GM12801 (cell line): Measurements from ENCODE around the gene CD52.

Experiments used
- TF ChIP-seq, protein P1 (sequence below): IDR thresholded peaks from one replicate; pipeline ENCODE4 v1.5.1; 2011; ENCODE audit warnings: control low read depth; ENCODE audit not compliant: insufficient read length; ENCODE audit errors: extremely low read depth

The CD52 gene

GRCh38 chr1:26337625-26338024 lies 19.9 kb downstream of the CD52 start:
- TF ChIP-seq, protein P1, sequence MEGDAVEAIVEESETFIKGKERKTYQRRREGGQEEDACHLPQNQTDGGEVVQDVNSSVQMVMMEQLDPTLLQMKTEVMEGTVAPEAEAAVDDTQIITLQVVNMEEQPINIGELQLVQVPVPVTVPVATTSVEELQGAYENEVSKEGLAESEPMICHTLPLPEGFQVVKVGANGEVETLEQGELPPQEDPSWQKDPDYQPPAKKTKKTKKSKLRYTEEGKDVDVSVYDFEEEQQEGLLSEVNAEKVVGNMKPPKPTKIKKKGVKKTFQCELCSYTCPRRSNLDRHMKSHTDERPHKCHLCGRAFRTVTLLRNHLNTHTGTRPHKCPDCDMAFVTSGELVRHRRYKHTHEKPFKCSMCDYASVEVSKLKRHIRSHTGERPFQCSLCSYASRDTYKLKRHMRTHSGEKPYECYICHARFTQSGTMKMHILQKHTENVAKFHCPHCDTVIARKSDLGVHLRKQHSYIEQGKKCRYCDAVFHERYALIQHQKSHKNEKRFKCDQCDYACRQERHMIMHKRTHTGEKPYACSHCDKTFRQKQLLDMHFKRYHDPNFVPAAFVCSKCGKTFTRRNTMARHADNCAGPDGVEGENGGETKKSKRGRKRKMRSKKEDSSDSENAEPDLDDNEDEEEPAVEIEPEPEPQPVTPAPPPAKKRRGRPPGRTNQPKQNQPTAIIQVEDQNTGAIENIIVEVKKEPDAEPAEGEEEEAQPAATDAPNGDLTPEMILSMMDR: no peak

DNA sequence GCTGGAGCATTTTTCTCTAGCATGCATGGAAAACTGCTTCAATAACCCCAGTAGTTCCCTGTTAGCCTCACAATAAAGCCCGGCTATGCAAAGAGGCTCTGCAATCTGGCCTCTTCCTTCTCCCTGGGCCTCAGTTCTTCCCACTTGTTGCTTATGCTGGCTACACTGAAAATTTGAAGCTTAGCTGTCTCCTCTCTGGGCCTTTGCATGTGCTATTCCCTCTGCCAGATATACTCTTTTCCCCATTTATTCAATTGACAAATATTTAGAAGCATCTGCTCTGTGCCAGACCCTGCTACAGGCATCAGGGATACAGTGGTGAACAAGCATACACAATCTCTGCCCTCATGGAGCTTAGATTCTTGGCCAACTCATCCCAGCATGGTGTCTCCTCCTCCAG lies 20.9 kb downstream of the CD52 start:
- TF ChIP-seq, protein P1: no peak

DNA sequence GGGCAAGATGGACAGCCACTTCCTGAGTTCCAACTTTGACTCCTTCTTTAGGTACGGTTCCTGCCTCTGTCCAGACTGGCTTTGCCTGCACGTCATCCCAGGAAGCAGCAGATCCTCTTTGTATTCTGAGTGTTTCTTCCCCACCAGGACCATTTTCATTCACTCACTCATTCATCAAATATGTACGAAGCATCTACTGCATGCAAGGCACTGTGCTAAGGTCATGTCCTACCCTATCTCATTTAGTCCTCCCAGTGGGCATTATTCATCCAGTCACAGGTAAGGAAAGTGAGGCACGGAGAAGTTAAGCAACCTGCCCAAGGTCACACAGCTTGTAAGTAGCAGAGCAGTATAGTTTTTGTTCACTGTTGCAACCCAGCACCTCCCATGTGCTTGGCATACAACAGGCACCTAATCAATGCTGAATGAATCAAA lies 22.3 kb downstream of the CD52 start:
- TF ChIP-seq, protein P1: no peak

DNA sequence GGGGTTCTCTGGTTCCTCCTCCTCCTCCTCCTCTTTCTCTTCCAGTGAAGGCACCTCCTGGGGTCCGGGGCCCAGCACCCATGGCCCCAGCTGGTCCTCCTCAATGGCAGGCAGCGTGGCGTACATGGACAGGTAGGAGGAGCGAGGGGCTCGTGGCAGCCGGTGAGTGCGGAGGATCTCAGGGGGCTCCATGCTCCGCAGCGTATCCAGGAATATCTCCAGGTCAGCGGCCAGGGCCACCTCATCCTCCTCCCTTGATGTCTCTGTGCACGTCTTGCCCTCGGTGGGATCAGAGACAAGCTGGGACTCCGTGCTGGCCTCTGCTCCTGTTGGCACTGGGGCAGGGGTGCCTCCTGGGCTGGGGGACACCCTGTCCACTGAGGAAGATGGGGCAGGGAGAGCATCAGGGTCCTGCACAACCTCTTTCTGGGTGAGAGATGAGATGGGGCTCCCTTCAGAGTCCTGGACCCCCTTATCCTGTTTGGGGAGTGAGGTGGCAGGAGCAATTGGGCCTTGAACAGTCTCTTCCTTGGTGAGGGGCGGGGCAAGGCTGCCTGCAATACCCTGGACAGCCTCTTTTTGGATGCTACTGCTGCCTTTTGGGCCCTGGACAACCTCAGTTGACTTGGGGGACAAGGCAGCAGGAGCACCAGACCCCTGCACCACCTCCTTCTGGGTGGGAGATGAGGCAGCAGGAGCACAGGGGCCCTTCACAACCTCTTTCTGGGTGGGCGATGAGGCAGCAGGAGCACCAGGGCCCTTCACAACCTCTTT lies 26.6 kb downstream of the CD52 start:
- TF ChIP-seq, protein P1: no peak

- TF ChIP-seq, protein P1: no peak
Observed at GRCh38 chr1:26345718-26346117, 28.0 kb downstream of the CD52 start.

DNA sequence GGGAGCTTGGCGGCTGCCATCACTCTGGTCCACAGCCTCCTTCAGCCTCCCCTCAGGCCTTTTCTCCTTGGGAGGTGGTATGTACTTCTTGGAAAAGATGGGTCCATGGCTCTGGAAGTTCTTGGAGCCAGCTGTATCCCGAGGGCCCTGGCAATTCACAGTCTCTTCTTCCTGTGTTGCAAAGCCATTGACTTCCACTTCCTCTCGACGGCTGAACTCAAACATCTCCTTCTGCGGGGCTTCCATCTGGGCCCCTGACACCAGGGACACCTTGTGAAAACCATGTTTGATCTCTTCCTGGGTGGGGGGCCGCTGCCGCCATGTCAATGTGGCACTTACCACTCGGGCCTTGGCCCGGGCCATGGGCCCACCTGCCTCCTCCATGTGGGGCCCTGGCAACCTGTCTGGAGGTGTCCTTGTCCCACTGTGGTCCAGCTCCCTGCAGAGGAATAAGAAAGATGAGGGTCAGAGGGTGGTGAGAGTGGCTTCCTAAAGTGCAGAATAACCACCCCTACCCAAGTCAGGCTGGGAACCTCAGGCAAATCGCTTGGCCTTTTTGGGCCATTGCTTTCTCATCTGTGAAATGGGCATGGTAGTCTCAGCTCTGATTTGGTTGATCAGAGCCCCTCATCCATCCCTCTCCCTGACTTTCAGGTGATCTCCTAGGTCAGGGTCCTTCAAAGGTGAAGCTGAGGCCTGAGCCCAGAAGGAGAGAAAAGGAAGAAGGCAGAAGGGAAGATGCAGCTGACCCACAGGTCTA lies 28.7 kb downstream of the CD52 start:
- TF ChIP-seq, protein P1: no peak

GRCh38 chr1:26349188-26349876 lies 31.6 kb downstream of the CD52 start:
- TF ChIP-seq, protein P1: no peak
